Naive thymus-derived CD8-positive, alpha-beta T cell (primary cell): Measurements from ENCODE around the gene PSORS1C1. TPM values are rescaled to one million over a fixed set of nuclear protein-coding genes. Genes with fewer than 3 reads are reported as not detected.
"Not testable (repeated sequence)": the region's sequence is repeated elsewhere in the genome, so short reads cannot be mapped to it uniquely, and the experiment has no call there.

Experiments used
- ATAC-seq, 2 donors: fragments of 150-1000 bp; cut with Tn5 transposase in 1 of 2; sonication (Bioruptor Pico), chemical (Tn5 transposase) in 1 of 2; 1 replicate in 1 of 2; 2 replicates in 1 of 2; pipeline ENCODE4 v1.10.0; 2021; ENCODE audit warnings: mild to moderate bottlenecking in 2 of 2, moderate library complexity in 2 of 2
- POLR2A ChIA-PET: fragments of 350-600 bp; sonication (Branson Sonifier 250); formaldehyde crosslinking; loops from one replicate; lab custom pipeline; 2021; ENCODE audit warnings: antibody characterized with exemption; lab: Charles Lee
- DNase-seq, 10 donors: peaks; one replicate each; pipeline versions ENCODE4 v3.0.0 to v3.0.0-alpha.2; 2020 to 2022
- H3K27ac Mint-ChIP-seq, 10 donors: one replicate each; pipeline ENCODE4 v1.8.0; 2020 to 2022; ENCODE audit warnings: mild to moderate bottlenecking in 10 of 10, mixed read lengths in 10 of 10, moderate library complexity in 4 of 10, inconsistent platforms in 1 of 10
- H3K27me3 Mint-ChIP-seq, 5 donors: one replicate each; pipeline ENCODE4 v1.8.0; 2021 to 2022; ENCODE audit warnings: mixed read lengths in 5 of 5
- H3K36me3 Mint-ChIP-seq, 3 donors: one replicate each; pipeline ENCODE4 v1.8.0; 2020 to 2022; ENCODE audit warnings: mixed read lengths in 3 of 3, mild to moderate bottlenecking in 2 of 3, inconsistent platforms in 1 of 3
- H3K4me1 Mint-ChIP-seq, 4 donors: one replicate each; pipeline ENCODE4 v1.8.0; 2021 to 2022; ENCODE audit warnings: mixed read lengths in 4 of 4
- H3K4me3 Mint-ChIP-seq, 10 donors: one replicate each; pipeline ENCODE4 v1.8.0; 2020 to 2022; ENCODE audit warnings: mild to moderate bottlenecking in 10 of 10, mixed read lengths in 10 of 10, moderate library complexity in 6 of 10, inconsistent platforms in 1 of 10
- H3K9me3 Mint-ChIP-seq, 9 donors: one replicate each; pipeline ENCODE4 v1.8.0; 2020 to 2022; ENCODE audit warnings: mixed read lengths in 9 of 9, mild to moderate bottlenecking in 3 of 9, inconsistent platforms in 1 of 9, moderate library complexity in 1 of 9
- polyA plus RNA-seq, 3 donors: library from polyadenylated mRNA; unstranded; fragments of 300-500 nt; fragmentation: Illumina TruSeq; gene quantifications; one replicate each; pipeline ENCODE4 v1.2.3, GENCODE V29; 2021
- total RNA-seq, 8 experiments: library from RNA in 2 of 8; stranded (reverse) in 2 of 8; gene quantifications; one replicate each; pipeline ENCODE4 v1.2.3 and lab custom pipeline; 2021 to 2026

PSORS1C1 gene, protein sequence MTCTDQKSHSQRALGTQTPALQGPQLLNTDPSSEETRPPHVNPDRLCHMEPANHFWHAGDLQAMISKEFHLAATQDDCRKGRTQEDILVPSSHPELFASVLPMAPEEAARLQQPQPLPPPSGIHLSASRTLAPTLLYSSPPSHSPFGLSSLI
- total RNA-seq (not detected), polyA plus RNA-seq (not detected), total RNA-seq (lab: John Stamatoyannopoulos, UW) (0 to 0.26 (median 0) reads per million in 6 experiments)

DNA sequence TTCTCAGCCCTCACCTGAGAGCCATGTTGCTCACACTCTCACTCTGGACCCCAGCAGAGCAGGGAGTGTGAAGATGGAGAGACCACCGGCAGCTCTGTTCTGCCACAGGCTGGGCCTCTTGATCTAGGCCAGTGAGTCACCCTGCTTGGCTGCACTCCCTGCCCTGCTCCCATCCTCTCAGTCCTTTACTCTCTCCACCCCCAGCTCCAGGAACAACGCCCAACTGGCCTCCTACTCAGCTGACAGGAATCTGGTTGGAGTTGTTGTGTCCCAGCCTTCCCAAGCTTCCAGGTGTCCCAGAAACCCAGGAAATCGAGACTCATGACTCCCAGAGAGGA, at the start of gene PSORS1C1:
PSORS1C1 (plus strand) TSS at position 260 of the 338 bp plus-strand sequence. CDS start 14,833 bp downstream, outside the sequence.
- peaks cover 3 to 8% (median 4%) of the 10 kb centered on the region in 4 donors for H3K4me1 Mint-ChIP-seq
- DNase-seq (no peak), ATAC-seq (no peak)
- H3K27ac Mint-ChIP-seq = peak within 1 kb of the TSS in 3 of 10 donors; percentile 16 to 21 (median 20)
- no peaks in the 10 kb centered on the region for H3K9me3 Mint-ChIP-seq
- peaks cover 2 to 13% (median 11%) of the 10 kb centered on the region in 5 donors for H3K27me3 Mint-ChIP-seq
- no peak within 1 kb of the TSS for H3K4me3 Mint-ChIP-seq
- POLR2A ChIA-PET = interaction anchor here (0.9 to 1.2 kb wide), 4 partner anchors 10 to 199 kb away, joined by 3 to 4 read pairs (median 3); no protein-coding TSS in a partner anchor
- H3K36me3 Mint-ChIP-seq = no peaks in the 10 kb centered on the region

DNA sequence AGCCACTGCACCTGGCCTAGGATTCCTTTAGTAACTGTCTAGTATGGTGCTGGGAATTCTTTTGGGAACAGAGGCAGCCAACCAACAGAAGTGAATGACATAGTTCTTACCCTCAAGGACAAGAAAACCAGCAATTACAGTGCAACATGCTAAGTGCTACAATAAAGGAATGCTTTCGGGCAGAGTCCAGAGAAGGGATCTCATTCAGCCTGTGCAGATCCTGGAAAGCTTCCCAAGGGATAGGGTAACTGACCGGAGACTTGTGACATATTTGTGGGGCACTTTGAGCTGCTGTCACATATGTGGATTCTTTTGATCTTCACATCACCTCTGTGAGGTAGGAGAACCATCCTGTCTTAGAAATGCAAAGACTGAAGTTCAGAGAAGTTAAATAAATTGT, 49.0 kb upstream of the PSORS1C1 start:
- no peak for DNase-seq
- Mint-ChIP-seq H3K9me3 (no peaks in the 10 kb centered on the region), H3K4me1 (peaks cover 0 to 4% (median 2%) of the 10 kb centered on the region in 4 donors), H3K27me3 (peaks cover 0 to 6% (median 0%) of the 10 kb centered on the region in 5 donors), H3K27ac (no peak overlapping the region), H3K36me3 (no peaks in the 10 kb centered on the region), H3K4me3 (no peak overlapping the region)
- POLR2A ChIA-PET = interaction anchor here (0.6 kb wide), 1 partner anchor 229 kb away, joined by 3 read pairs; no protein-coding TSS in a partner anchor
- ATAC-seq = no peak

DNA sequence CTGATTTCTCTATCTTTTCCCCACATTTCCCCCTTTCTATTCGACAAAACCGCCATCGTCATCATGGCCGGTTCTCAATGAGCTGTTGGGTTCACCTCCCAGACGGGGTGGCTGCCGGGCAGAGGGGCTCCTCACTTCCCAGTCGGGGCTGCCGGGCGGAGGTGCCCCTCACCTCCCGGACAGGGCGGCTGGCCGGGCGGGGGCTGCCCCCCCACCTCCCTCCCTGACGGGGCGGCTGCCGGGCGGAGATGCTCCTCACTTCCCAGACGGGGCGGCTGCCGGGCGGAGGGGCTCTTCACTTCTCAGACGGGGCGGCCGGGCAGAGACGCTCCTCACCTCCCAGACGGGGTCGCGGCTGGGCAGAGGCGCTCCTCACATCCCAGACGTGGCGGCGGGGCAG, 47.6 kb upstream of the PSORS1C1 start:
- H3K36me3 Mint-ChIP-seq, H3K4me1 Mint-ChIP-seq, POLR2A ChIA-PET, H3K4me3 Mint-ChIP-seq, DNase-seq, ATAC-seq, H3K27me3 Mint-ChIP-seq, H3K9me3 Mint-ChIP-seq, H3K27ac Mint-ChIP-seq: not testable (repeated sequence)

DNA sequence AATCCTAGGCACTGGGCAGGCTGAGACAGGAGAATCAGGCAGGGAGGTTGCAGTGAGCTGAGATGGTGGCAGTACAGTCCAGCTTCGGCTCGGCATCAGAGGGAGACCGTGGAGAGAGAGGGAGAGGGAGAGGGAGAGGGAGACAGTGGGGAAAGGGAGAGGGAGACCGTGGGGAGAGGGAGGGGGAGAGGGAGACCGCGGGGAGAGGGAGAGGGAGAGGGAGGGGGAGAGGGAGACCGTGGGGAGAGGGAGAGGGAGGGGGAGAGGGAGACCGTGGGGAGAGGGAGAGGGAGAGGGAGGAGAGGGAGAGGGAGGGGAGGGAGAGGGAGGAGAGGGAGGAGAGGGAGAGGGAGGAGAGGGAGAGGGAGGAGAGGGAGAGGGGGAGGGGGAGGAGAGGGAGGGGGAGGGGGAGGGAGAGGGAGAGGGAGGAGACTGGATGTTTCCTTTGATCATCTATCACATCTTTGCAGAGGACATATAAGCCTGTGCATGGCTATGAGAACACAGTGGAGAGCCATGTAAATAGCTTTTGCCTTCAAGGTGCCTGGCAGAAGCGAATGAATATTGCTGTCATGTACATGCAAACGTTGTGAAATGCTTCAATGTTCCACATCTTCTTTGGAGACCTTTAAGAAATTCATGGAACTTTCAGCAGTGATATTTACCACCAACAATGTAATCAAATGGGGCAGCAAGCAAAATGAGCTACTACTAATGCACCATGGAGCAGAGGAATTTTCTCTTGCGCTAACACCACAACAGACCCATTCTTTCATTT, 46.5 kb upstream of the PSORS1C1 start:
- DNase-seq, H3K4me1 Mint-ChIP-seq, H3K27me3 Mint-ChIP-seq, H3K9me3 Mint-ChIP-seq, H3K36me3 Mint-ChIP-seq, H3K27ac Mint-ChIP-seq, H3K4me3 Mint-ChIP-seq, ATAC-seq, POLR2A ChIA-PET: not testable (repeated sequence)

DNA sequence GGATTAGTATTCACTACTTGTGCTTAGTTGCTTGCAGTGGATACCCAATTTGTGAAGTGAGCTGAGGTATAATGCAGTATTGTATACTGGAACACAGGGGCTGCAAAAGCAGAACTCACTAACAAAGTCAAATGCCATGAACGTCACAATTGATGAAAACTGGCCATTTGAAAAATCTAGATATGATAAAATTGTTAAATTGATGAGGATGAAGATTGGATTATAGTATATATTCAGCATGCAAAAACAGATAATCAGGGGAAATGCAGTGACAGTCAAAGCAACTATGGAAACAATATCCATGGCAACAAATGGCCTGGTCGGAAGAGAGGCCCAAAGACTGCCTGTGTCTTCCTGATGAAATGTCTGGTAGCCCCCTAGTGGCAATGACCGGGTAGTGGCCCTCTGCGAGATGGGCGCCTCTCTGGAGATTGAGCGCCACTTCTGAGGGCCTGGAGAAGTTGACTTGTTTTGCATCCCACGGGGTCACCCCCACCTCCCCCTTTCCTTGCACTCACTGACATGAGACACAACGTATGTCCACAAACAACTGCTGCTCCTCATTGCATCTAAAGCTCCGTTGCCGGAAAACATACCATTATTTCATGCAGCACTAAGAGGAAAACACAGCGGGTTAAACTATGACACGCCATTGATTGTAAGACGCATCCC, 45.8 kb upstream of the PSORS1C1 start:
- Mint-ChIP-seq H3K36me3 (no peaks in the 10 kb centered on the region), H3K27ac (peak overlapping the region in 2 of 10 donors; percentile 52 to 60), H3K9me3 (no peaks in the 10 kb centered on the region), H3K27me3 (peaks cover 0 to 3% (median 0%) of the 10 kb centered on the region in 5 donors), H3K4me3 (no peak overlapping the region), H3K4me1 (peaks cover 0 to 4% (median 2%) of the 10 kb centered on the region in 4 donors)
- DNase-seq (peak; percentile 34 to 86 (median 65)), ATAC-seq (peak; percentile 96 to 100)
- POLR2A ChIA-PET = no interaction called here

DNA sequence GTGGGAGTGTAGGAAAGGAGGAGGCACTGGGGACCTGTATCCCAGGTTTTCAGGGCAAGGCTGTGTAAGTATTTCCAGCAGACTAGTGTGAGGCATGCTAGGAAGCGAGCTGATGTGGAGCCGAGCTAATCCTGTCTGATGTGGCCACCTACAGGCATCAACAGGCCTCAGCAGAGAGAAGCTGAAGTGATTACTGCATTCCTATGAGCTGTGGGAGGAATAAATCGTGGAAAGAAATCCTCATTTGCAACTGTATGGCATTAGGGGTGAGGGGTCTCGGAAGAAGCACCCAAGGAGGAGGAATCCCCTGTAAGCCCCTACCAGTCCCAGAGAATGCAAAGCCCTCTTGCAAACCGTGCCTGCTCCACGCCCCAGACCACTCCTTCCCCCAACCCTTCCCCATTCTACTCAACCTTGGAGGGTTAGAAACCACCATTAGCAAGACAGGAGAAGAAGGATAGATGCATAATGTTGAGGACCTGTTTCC, 43.8 kb upstream of the PSORS1C1 start:
- Mint-ChIP-seq H3K36me3 (no peaks in the 10 kb centered on the region), H3K27me3 (peaks cover 0 to 3% (median 0%) of the 10 kb centered on the region in 5 donors), H3K4me1 (peaks cover 0 to 4% (median 2%) of the 10 kb centered on the region in 4 donors), H3K27ac (no peak overlapping the region), H3K9me3 (no peaks in the 10 kb centered on the region), H3K4me3 (no peak overlapping the region)
- no peak for DNase-seq
- POLR2A ChIA-PET = interaction anchor here (1.0 kb wide), 1 partner anchor 471 kb away, joined by 3 read pairs; no protein-coding TSS in a partner anchor
- no peak for ATAC-seq

DNA sequence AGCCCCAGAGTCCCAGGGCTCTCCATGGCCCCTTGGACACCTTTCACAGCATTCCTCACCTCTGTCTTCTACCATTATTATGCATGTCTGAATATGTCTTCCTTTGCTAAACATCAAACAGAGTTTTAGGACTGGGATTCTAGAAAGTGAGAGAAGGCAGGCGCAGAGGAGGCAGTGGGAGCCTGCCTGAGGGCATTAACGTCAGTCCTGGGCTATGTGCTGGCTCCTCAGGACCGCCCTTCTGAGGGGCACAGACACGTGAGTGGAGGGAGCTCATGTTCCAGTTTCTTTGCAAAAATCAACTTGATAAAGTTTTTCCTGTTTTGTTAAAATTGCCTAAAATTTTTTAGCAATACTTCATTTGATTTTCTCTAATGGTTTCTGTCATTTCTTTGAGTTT, 40.2 kb upstream of the PSORS1C1 start:
- POLR2A ChIA-PET = no interaction called here

DNA sequence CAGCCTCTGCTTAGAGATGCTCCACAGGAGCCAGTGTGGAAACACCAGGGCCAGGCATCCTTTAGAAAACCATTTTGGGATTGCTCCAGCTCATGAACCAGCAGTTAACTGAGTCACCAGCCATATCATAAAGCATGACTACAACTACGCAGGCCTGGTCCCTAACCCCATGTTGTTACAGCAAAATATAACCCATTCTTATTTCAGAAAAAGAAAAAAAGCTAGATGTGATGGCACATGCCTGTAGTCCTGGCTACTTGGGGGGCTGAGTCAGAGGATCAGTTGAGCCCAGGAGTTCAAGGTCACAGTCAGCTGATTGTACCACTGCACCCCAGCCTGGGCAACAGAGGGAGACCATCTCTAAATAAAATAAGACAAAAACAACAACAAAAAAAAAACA, 39.1 kb upstream of the PSORS1C1 start:
- no peak for ATAC-seq
- no peak overlapping the region for H3K27ac Mint-ChIP-seq
- H3K4me3 Mint-ChIP-seq = no peak overlapping the region

More for the DNA sequence above, 40.2 kb upstream of the PSORS1C1 start:
- Mint-ChIP-seq H3K36me3 (no peaks in the 10 kb centered on the region), H3K27ac (peak overlapping the region in 1 of 10 donors; percentile 7), H3K4me1 (peaks cover 0 to 2% (median 2%) of the 10 kb centered on the region in 4 donors), H3K9me3 (no peaks in the 10 kb centered on the region), H3K4me3 (no peak overlapping the region), H3K27me3 (no peaks in the 10 kb centered on the region)
- DNase-seq (no peak), ATAC-seq (no peak)

DNA sequence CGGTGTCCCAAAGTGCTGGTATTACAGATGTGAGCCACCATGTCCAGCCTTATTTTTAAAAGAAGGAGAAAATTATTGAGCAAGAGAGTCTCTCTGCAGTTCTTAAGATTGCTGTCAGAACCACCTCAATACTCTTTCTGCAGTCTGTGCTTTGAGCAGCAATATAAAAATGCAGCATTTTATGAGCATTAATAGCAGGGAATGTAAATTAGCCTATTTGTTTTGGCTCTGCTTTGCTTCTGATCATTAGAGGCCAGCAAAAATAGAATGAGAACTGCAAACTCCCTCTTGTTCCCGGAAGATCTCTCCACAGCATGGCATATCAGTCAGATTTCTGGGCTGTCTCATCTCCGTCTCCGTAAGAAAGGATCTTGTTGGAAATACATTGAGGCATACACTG, 38.0 kb upstream of the PSORS1C1 start:
- Mint-ChIP-seq H3K9me3 (no peaks in the 10 kb centered on the region), H3K4me3 (no peak overlapping the region), H3K4me1 (peaks cover 0 to 10% (median 8%) of the 10 kb centered on the region in 4 donors), H3K27me3 (peaks cover 0 to 2% (median 0%) of the 10 kb centered on the region in 5 donors), H3K27ac (no peak overlapping the region), H3K36me3 (no peaks in the 10 kb centered on the region)
- DNase-seq (no peak), ATAC-seq (no peak)
- POLR2A ChIA-PET = no interaction called here

More for the DNA sequence above, 39.1 kb upstream of the PSORS1C1 start:
- POLR2A ChIA-PET = no interaction called here
- no peaks in the 10 kb centered on the region for H3K9me3 Mint-ChIP-seq
- H3K4me1 Mint-ChIP-seq = peaks cover 0 to 10% (median 8%) of the 10 kb centered on the region in 4 donors
- no peaks in the 10 kb centered on the region for H3K36me3 Mint-ChIP-seq
- no peak for DNase-seq
- peaks cover 0 to 2% (median 0%) of the 10 kb centered on the region in 5 donors for H3K27me3 Mint-ChIP-seq

DNA sequence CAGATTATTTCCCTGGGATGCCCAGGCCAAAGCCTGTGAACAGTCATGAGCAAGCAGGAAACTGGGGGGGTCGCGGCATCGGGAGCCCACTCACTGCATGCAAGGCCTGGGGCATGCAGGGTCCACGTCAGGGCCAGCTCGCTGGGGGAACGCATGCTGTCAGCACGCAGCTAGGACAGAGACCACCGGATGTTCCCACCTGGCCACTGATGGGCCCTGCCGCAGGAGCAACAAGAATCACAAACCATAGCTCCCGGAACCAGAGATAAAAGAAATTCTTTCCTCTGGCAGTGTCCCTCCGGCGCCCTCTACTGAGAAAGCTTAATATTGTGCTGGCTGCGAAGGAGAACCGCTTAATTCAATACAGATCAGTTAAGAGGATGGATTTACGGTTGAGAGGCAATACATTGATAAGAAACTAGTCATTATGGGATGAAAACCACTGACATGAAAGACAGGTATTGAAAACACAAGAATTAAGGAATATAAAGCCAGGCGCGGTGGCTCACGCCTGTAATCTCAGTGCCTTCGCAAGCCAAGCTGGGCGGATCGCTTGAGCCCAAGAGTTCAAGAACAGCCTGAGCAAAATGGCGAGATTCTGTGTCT, 34.8 kb upstream of the PSORS1C1 start:
- Mint-ChIP-seq H3K4me3 (peak overlapping the region; percentile 48 to 86 (median 66)), H3K27ac (peak overlapping the region in 8 of 10 donors; percentile 13 to 85 (median 64)), H3K36me3 (no peaks in the 10 kb centered on the region), H3K27me3 (peaks cover 0 to 2% (median 0%) of the 10 kb centered on the region in 5 donors), H3K9me3 (no peaks in the 10 kb centered on the region), H3K4me1 (peaks cover 0 to 10% (median 8%) of the 10 kb centered on the region in 4 donors)
- POLR2A ChIA-PET = interaction anchor here (0.7 to 1.9 kb wide), 8 partner anchors 13 to 250 kb away, joined by 3 to 16 read pairs (median 4); partner anchors contain the start of gene VARS2
- ATAC-seq (peak; percentile 95 to 98), DNase-seq (peak; percentile 43 to 85 (median 70))

DNA sequence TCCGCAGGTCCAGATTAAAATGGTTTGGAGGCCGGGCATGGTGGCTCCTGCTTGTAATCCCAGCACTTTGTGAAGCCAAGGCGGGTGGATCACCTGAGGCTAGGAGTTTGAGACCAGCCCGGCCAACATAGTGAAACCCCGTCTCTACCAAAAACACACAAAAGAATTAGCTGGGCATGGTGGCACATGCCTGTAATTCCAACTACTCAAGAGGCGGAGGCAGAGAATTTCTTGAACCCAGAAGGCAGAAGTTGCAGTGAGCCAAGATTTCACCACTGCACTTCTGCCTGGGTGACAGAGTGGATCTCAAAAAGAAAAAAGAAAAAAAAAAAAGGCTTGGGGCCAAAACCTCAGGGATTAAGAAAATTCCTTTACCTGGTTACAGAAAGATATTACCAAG, 32.7 kb upstream of the PSORS1C1 start:
- no peak overlapping the region for H3K4me3 Mint-ChIP-seq
- DNase-seq = no peak
- ATAC-seq = no peak
- H3K27me3 Mint-ChIP-seq = peaks cover 0 to 2% (median 2%) of the 10 kb centered on the region in 5 donors
- POLR2A ChIA-PET = no interaction called here
- H3K9me3 Mint-ChIP-seq = no peaks in the 10 kb centered on the region
- H3K36me3 Mint-ChIP-seq = no peaks in the 10 kb centered on the region
- H3K27ac Mint-ChIP-seq = no peak overlapping the region
- peaks cover 0 to 11% (median 9%) of the 10 kb centered on the region in 4 donors for H3K4me1 Mint-ChIP-seq
